GM08714 (cell line): ENCODE results near the gene PCNX4.
A peak's percentile ranks its signal among the peaks of the same experiment; 100 is the strongest.

Source experiments
- H3K4me3 ChIP-seq: fragments of 200-500 bp; sonication (Bioruptor generic); 2 replicates; pipeline ENCODE4 v1.5.1; 2014; ENCODE audit warnings: mild to moderate bottlenecking, low read length, inconsistent platforms
- ZNF274 ChIP-seq: IDR thresholded peaks from 2 replicates; pipeline ENCODE4 v1.6.1; 2012; ENCODE audit warnings: mild to moderate bottlenecking, low read depth, low read length

Gene PCNX4

DNA sequence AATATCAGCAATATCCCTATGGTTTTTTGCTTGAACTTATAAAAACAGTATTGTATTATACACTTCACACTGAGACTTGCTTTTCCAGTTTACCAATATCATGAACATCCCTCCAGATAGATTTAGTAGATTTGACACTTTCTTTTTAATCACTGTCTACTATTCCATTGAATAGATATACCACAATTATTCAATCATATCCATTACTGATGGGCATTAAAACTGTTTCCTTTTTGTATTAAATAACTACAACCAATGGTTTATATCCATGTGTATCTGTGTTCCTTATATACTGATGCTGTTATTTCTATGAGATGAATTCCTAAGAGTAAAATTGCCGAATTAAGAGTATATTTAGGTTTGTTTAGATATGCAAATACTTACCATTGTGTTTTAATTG, 86.4 kb downstream of the PCNX4 start:
- H3K4me3 ChIP-seq = no peak overlapping the region
- TF ChIP-seq ZNF274 = no peak

- TF ChIP-seq ZNF274 = no peak
- H3K4me3 ChIP-seq = no peak overlapping the region
Observed at GRCh38 chr14:60178820-60179219, 87.1 kb downstream of the PCNX4 start.

DNA sequence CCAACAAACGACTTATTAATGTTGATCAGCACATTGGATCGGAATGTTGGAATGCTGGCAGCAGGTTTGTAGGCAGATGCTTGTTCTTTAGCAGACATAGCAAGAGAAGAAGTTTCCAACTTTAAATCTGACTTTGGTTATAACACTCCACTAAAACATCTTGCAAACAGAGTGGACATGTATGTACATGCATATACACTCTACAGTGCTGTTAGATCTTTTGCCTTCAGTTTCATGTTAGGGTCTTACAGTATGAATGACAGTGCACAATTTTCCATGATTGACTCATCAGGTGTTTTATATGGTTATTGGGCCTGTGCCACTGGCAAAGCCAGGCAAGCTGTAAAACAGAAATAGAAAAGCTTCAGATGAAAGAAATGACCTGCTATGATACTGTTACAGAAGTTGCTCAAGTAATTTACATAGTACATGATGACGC, 87.7 kb downstream of the PCNX4 start:
- TF ChIP-seq ZNF274 = no peak
- H3K4me3 ChIP-seq = no peak overlapping the region

DNA sequence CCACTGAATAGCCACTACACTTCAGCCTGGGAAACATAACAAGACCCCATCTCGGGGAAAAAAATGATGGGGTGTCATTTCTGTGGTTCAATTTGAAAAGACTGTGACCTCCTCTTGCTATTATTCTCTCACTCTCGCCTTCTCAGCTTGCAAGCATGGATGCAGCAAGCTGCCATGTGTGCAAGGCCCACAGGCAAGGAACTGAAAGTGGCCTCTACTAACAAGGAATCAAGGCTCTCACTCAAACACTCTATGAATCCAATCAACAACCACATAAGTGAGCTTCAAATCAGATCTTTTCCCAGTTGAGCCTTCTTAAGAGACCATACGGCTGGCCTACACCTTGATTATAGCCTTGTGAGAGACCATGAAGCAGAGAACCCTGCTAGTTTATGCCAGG, 91.4 kb downstream of the PCNX4 start:
- H3K4me3 ChIP-seq = no peak overlapping the region
- TF ChIP-seq ZNF274 = no peak

DNA sequence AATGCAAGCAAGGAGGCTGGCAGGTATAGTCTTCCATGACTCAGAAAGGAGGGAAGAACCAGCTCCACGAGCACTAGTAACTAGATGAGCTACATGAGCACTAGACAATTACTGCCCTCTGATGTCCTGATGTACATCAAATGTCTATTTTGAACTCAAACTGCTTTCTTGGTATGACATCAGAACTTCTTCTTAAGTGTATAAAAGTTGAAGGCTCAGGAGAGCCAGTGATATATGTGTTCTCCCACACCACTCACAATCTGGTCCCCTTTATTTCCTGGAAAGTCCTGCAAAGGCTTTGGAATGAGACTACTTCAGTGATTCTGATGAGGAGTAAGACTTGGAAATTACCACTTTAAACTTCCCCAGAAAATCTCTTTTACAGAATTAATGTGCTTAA, 92.0 kb downstream of the PCNX4 start:
- H3K4me3 ChIP-seq = peak overlapping the region; percentile 50; the same call in 1 of the 2 replicates
- no peak for TF ChIP-seq ZNF274

DNA sequence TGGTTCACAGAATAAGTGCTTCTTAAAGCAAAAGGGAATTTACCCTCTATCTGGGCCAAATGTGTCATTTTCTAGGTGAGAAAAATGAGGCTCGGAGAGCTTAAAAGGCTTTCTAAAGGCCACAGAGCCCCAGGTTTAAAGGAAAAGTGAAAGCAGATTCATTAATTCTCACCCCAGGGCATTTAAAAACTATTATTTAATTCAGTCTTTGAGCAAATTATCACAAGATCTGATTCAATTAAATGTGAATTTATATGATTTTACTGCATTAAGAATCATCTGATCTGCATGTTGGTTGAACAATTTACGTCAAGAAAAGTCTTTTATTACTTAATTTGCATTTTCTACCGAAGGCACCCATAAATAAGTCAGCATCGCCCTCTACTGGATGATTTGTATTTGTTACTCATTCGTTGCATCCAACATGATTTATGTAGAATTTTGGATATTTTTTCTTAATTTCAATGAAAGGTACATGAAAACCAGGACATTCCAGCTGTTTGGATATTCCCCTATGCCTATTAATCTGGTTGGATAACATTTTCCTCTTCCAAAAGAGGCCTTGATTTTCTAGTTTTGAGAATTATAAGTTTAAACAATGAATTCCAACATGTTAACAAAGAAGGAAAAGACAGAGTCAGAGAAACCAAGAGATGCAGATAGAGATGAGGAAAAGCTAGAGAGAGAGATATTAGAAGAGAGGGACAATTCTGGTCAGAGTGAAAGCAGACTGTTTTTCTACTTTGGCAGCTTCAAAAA, 92.6 kb downstream of the PCNX4 start:
- H3K4me3 ChIP-seq = peak overlapping the region; percentile 50; the same call in 1 of the 2 replicates
- TF ChIP-seq ZNF274 = no peak

- TF ChIP-seq ZNF274 = no peak
- H3K4me3 ChIP-seq = no peak overlapping the region
Observed at GRCh38 chr14:60184905-60185555, 93.3 kb downstream of the PCNX4 start.

DNA sequence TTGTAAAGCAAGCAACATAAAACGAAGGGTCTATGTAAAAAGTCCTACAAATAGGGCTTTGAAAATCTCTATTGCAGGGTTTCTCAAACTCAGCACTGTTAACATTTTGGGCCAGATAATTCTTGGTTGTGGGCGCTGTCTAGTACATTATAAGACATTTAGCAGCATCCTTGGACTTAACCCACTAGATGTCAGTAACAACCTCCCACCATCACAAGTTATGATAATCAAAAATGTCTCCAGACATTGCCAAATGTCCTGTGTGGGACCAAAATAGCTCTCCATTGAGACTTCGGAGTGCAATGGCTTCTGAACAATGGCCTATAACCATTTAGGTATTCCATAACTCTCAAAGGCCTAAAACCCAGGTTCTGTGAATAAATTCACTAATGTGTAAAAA, 96.4 kb downstream of the PCNX4 start:
- no peak overlapping the region for H3K4me3 ChIP-seq
- no peak for TF ChIP-seq ZNF274

GRCh38 chr14:60188696-60189095, 97.0 kb downstream of the PCNX4 start:
- no peak for TF ChIP-seq ZNF274
- no peak overlapping the region for H3K4me3 ChIP-seq

DNA sequence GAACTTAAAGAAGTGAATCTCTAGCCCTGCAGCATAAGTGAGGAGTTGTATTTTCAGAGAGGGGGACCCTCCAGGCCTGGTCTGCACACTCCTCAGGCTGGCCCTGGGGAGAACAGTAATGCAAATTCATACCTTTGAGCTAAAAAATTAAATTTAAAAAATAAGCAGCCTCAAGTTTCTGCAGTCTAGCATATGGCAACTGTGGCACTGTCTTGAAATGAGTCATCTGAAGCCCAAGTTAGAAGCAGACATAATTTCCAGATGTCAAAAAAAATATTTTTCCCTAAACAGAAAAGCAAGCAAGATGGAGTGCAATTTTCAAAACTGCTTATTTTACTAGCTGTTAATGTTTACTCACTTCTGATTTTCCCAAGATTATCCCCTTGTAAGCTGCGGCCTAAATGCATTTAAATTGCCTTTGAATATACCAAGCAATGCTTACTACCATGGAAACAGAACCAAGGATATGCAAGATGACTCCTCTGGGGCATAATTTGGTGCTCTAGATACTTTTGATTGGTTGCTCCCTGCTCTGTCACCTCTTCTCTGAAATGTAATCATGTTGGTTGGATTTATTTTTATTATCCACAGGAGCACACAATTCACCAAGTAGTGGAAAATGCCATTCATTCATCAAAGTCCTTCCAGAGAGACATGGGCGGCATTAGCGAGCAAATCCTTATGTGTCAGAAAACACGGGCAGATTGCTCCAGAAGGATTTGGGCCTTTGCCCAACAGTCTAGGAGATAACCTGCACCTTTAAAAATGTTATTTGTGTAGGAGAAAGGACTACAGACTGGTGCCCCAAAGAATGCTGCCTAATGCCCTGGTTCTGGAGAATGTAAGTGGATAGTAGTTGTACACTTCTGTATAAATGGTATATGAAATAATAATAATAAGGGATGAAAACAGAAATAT, 98.5 kb downstream of the PCNX4 start:
- no peak overlapping the region for H3K4me3 ChIP-seq
- TF ChIP-seq ZNF274 = no peak

GRCh38 chr14:60195179-60195810, 103.6 kb downstream of the PCNX4 start:
- H3K4me3 ChIP-seq = no peak overlapping the region
- TF ChIP-seq ZNF274 = no peak

DNA sequence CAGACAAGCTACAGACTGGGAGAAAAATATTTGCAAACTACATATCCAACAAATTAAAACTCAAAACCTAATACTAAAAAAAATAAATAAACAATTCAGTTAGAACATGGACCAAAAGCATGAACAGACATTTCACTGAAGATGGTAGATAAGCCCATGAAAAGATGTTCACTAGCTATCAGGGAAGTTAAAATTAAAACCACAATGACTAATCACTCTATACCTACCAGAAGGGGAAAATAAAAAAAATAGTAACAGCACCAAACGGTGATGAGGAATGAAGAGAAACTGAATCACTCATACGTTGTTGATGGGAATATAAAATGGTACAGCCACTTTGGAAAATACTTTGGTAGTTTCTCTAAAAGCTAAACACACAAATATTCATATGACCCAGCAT, 104.6 kb downstream of the PCNX4 start:
- TF ChIP-seq ZNF274 = no peak
- no peak overlapping the region for H3K4me3 ChIP-seq

DNA sequence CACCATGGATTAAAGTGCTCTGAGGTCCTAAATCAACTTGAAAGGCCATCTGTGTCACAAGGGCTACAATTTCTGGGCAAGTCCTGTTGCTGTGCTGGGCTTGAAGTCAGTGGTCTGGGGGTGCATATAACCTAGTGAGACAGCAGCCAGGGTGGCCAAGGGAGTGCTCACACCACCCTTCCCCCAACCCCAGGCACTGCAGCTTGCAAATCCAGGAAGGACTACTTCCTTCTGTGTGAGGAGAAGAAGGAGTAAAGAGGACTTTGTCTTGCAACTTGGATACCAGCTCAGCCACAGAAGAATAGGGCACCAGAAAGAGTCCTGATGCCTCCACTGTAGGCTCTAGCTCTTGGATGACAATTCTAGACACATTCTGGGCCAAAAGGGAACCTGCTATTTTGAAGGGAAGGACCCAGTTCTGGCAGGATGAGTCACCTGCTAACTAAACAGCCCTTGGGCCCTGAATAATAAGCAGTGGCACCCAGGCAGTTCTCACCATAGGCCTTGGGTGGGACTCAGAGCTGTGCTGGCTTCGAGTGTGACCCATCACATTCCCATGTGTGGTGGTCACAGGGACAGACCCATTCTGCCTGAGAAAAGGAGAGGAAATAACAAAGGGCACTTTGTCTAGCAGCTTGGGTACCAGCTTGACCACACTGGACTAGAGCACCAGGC, 106.0 kb downstream of the PCNX4 start:
- no peak for TF ChIP-seq ZNF274
- no peak overlapping the region for H3K4me3 ChIP-seq
